Tibial artery (tissue), 4 donors: ENCODE measurements around the gene FSTL4.

Source experiments
- DNase-seq, 2 donors: peaks; one replicate each; pipeline ENCODE4 v3.0.0-alpha.2; 2019
- H3K27ac ChIP-seq, 2 donors: fragments of 200-600 bp; sonication (generic) in 1 of 2; 1 replicate in 1 of 2; 2 replicates in 1 of 2; pipeline ENCODE4 v1.5.1; 2018 to 2019; ENCODE audit warnings: mild to moderate bottlenecking in 1 of 2
- H3K27me3 ChIP-seq, 2 donors: fragments of 200-600 bp; sonication (generic) in 1 of 2; one replicate each; pipeline versions ENCODE4 v1.5.1 to v1.6.0; 2016 to 2019
- H3K36me3 ChIP-seq, 3 donors: fragments of 200-600 bp; sonication (generic) in 2 of 3; one replicate each; pipeline ENCODE4 v1.5.1; 2016 to 2019; ENCODE audit warnings: mild to moderate bottlenecking in 2 of 3
- H3K4me1 ChIP-seq, 4 donors: fragments of 200-600 bp; sonication (generic) in 2 of 4; 1 replicate in 3 of 4; 2 replicates in 1 of 4; pipeline ENCODE4 v1.5.1; 2016 to 2019
- H3K4me3 ChIP-seq, 2 donors: fragments of 200-600 bp; sonication (generic) in 1 of 2; 1 replicate in 1 of 2; 2 replicates in 1 of 2; pipeline ENCODE4 v1.5.1; 2018 to 2019; ENCODE audit warnings: mild to moderate bottlenecking in 2 of 2
- H3K9me3 ChIP-seq, 3 donors: fragments of 200-600 bp; sonication (generic) in 1 of 3; one replicate each; pipeline ENCODE4 v1.5.1; 2016 to 2019
- CTCF ChIP-seq, 2 experiments: fragments of 200-600 bp in 1 of 2; fragments of 450-650 bp in 1 of 2; IDR thresholded peaks; one replicate each; pipeline ENCODE4 v1.5.1; 2017 to 2019; ENCODE audit warnings: antibody characterized with exemption in 2 of 2, mild to moderate bottlenecking in 1 of 2, moderate library complexity in 1 of 2
- intact Hi-C: fragments of 100-400 bp; cut with DNase I; formaldehyde crosslinking; loops from one replicate; pipeline ENCODE4 v1.15.0; 2023; ENCODE audit warnings: low total_unique reads

The FSTL4 gene

GRCh38 chr5:133472829-133473228 lies 139.5 kb downstream of the FSTL4 start:
- TF ChIP-seq CTCF (IDR thresholded peaks at IDR 0.05) = no peak
- H3K36me3 ChIP-seq = no peaks in the 10 kb centered on the region
- intact Hi-C loops = no loop called here

GRCh38 chr5:133471699-133472098 lies 140.6 kb downstream of the FSTL4 start:
- no peaks in the 10 kb centered on the region for H3K9me3 ChIP-seq
- no peak for DNase-seq
- no peaks in the 10 kb centered on the region for H3K4me1 ChIP-seq
- intact Hi-C loops = no loop called here
- H3K4me3 ChIP-seq = no peak overlapping the region
- H3K27ac ChIP-seq = no peak overlapping the region
- TF ChIP-seq CTCF (IDR thresholded peaks at IDR 0.05) = no peak
- peaks cover 0 to 6% of the 10 kb centered on the region in 2 donors for H3K27me3 ChIP-seq
- H3K36me3 ChIP-seq = no peaks in the 10 kb centered on the region

More at GRCh38 chr5:133472829-133473228, 139.5 kb downstream of the FSTL4 start:
- no peaks in the 10 kb centered on the region for H3K4me1 ChIP-seq
- DNase-seq = no peak
- peaks cover 0 to 6% of the 10 kb centered on the region in 2 donors for H3K27me3 ChIP-seq
- H3K9me3 ChIP-seq = no peaks in the 10 kb centered on the region
- H3K27ac ChIP-seq = no peak overlapping the region
- H3K4me3 ChIP-seq = no peak overlapping the region

DNA sequence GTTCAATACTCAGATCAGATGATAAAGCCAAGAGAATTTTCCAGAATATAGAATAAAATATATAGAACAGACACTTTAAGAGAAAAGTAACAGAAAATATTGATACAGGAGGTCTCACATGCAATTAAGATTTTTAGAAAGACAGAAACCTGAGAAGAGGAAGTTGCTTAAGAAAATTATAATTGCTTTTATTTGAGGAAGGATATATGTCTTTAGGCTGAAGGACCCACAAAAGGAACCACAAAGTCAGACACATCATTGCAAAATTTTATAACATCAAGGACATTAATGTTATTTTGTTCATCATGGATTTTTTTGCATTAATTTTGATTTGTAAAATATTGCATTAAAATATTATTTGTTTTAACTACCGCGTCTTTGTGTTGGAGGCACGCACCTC lies 141.5 kb downstream of the FSTL4 start:
- Histone ChIP-seq H3K27ac (no peak overlapping the region), H3K4me3 (no peak overlapping the region), H3K9me3 (no peaks in the 10 kb centered on the region), H3K4me1 (no peaks in the 10 kb centered on the region), H3K36me3 (no peaks in the 10 kb centered on the region), H3K27me3 (peaks cover 0 to 6% of the 10 kb centered on the region in 2 donors)
- no peak for TF ChIP-seq CTCF (IDR thresholded peaks at IDR 0.05)
- intact Hi-C loops = no loop called here
- DNase-seq = no peak

- H3K36me3 ChIP-seq = no peaks in the 10 kb centered on the region
- DNase-seq = no peak
- H3K27me3 ChIP-seq = peaks cover 0 to 10% of the 10 kb centered on the region in 2 donors
- H3K4me1 ChIP-seq = no peaks in the 10 kb centered on the region
- H3K9me3 ChIP-seq = no peaks in the 10 kb centered on the region
- intact Hi-C loops = no loop called here
- H3K4me3 ChIP-seq = no peak overlapping the region
- no peak overlapping the region for H3K27ac ChIP-seq
- TF ChIP-seq CTCF (IDR thresholded peaks at IDR 0.05) = no peak
These were observed 142.5 kb downstream of the FSTL4 start for GRCh38 chr5:133469846-133470245.

DNA sequence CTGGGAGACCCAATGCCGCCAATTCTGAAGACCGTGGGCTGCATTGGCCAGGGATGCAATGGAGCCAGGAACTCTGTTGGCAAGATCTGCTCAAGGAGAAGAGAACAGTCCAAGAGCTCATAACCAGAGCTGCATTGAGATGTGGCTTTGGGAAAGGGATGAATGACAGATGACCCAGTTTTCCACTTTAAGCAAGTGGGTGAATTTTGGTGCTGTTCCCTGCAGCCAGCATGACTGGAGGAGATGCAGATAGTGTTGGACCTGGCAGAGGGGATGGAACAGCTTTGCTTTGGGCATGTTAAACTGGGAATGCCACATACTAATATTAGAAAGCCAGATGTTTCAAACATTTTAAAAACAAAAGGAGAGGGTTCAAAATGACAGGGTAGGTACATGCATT lies 143.1 kb downstream of the FSTL4 start:
- no peak overlapping the region for H3K27ac ChIP-seq
- H3K4me1 ChIP-seq = no peaks in the 10 kb centered on the region
- no peak overlapping the region for H3K4me3 ChIP-seq
- TF ChIP-seq CTCF (IDR thresholded peaks at IDR 0.05) = no peak
- intact Hi-C loops = no loop called here
- H3K9me3 ChIP-seq = no peaks in the 10 kb centered on the region
- no peaks in the 10 kb centered on the region for H3K36me3 ChIP-seq
- peaks cover 0 to 9% of the 10 kb centered on the region in 2 donors for H3K27me3 ChIP-seq
- DNase-seq = peak in 1 of 2 donors; percentile 29

DNA sequence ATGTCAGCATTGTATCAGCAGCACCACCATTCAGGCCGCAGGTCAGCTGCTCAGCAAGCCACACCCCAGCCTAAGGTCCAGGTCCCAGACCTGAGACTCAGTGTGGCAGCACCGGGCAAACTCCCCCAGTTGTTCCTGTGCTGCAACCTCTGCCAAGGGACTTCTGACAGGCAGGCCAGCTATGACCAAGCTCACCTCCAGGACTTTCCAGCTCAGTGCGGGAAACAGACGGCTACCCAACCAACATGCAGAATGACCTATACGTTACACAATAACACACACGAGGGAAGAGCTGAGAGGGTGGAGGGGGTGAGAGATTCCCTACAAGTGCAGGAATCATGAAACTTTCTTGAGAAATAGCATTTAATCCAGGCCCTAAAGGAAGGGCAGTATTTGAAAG lies 143.7 kb downstream of the FSTL4 start:
- Histone ChIP-seq H3K27ac (no peak overlapping the region), H3K4me1 (no peaks in the 10 kb centered on the region), H3K36me3 (no peaks in the 10 kb centered on the region), H3K9me3 (no peaks in the 10 kb centered on the region), H3K27me3 (peaks cover 0 to 3% of the 10 kb centered on the region in 2 donors), H3K4me3 (no peak overlapping the region)
- no peak for TF ChIP-seq CTCF (IDR thresholded peaks at IDR 0.05)
- intact Hi-C loops = no loop called here
- peak in 1 of 2 donors; percentile 44 for DNase-seq
